HepG2 (cell line): ENCODE results near the gene CSH1. TPM values are rescaled to one million over a fixed set of nuclear protein-coding genes. Genes with fewer than 3 reads are reported as not detected.

Experiments
- ADNP ChIP-seq: sonication (generic); formaldehyde crosslinking; IDR thresholded peaks from 2 replicates; pipeline ENCODE4 v1.4.0; 2020; ENCODE audit warnings: missing genetic modification reagents
- ARNT ChIP-seq: fragments of 450-650 bp; IDR thresholded peaks from 2 replicates; pipeline ENCODE4 v1.6.1; 2017
- BORCS8-MEF2B ChIP-seq: sonication (generic); formaldehyde crosslinking; IDR thresholded peaks from 2 replicates; pipeline ENCODE4 v1.8.0; 2022; ENCODE audit warnings: mild to moderate bottlenecking, missing genetic modification reagents
- HNRNPLL ChIP-seq: fragments of 200-400 bp; formaldehyde crosslinking; IDR thresholded peaks from 2 replicates; pipeline ENCODE4 v1.6.1; 2017; ENCODE audit warnings: mild to moderate bottlenecking, low read depth, low read length; ENCODE audit not compliant: poor library complexity, severe bottlenecking
- IKZF4 ChIP-seq: sonication (generic); formaldehyde crosslinking; IDR thresholded peaks from 2 replicates; pipeline ENCODE4 v1.5.1; 2020; ENCODE audit warnings: borderline replicate concordance, mild to moderate bottlenecking, low read depth, missing genetic modification reagents; ENCODE audit errors: not compliant biosample characterization
- IKZF5 ChIP-seq: IDR thresholded peaks from 2 replicates; pipeline ENCODE4 v1.6.1; 2018; ENCODE audit warnings: missing genetic modification reagents, mild to moderate bottlenecking, missing compliant biosample characterization
- MAZ ChIP-seq, 2 experiments: sonication (generic) in 1 of 2; formaldehyde crosslinking in 1 of 2; IDR thresholded peaks; 2 replicates each; pipeline versions ENCODE4 v1.5.0 to v1.6.1; 2012 to 2020; ENCODE audit warnings: low read depth in 2 of 2, mild to moderate bottlenecking in 2 of 2, borderline replicate concordance in 1 of 2, improper control_type of control experiment in 1 of 2, low read length in 1 of 2, missing genetic modification reagents in 1 of 2, moderate library complexity in 1 of 2
- MIER3 ChIP-seq: IDR thresholded peaks from 2 replicates; pipeline ENCODE4 v1.6.1; 2016; ENCODE audit warnings: missing compliant biosample characterization, borderline replicate concordance
- MLX ChIP-seq: IDR thresholded peaks from 2 replicates; pipeline ENCODE4 v1.6.1; 2016
- MTA1 ChIP-seq: sonication (generic); formaldehyde crosslinking; IDR thresholded peaks from 2 replicates; pipeline ENCODE4 v1.4.0; 2020; ENCODE audit warnings: missing genetic modification reagents, mild to moderate bottlenecking, borderline replicate concordance
- PAWR ChIP-seq: sonication (generic); formaldehyde crosslinking; IDR thresholded peaks from 2 replicates; pipeline ENCODE4 v1.4.0; 2020; ENCODE audit warnings: missing genetic modification reagents, mild to moderate bottlenecking, borderline replicate concordance
- RAD21 ChIP-seq: fragments of 450-650 bp; formaldehyde crosslinking; IDR thresholded peaks from 2 replicates; pipeline ENCODE4 v1.5.0; 2020; ENCODE audit warnings: mild to moderate bottlenecking
- RELA ChIP-seq: sonication (generic); formaldehyde crosslinking; IDR thresholded peaks from 2 replicates; pipeline ENCODE4 v1.4.0; 2020; ENCODE audit warnings: missing genetic modification reagents
- SALL1 ChIP-seq: sonication (generic); formaldehyde crosslinking; IDR thresholded peaks from 2 replicates; pipeline ENCODE4 v1.8.0; 2022; ENCODE audit warnings: mild to moderate bottlenecking, missing genetic modification reagents
- SOX5 ChIP-seq: IDR thresholded peaks from 2 replicates; pipeline ENCODE4 v1.6.1; 2016; ENCODE audit warnings: borderline replicate concordance
- SP5 ChIP-seq: IDR thresholded peaks from 2 replicates; pipeline ENCODE4 v1.6.1; 2016; ENCODE audit warnings: low read depth, borderline replicate concordance
- STAG1 ChIP-seq: sonication (generic); formaldehyde crosslinking; IDR thresholded peaks from 2 replicates; pipeline ENCODE4 v1.4.0; 2020; ENCODE audit warnings: missing genetic modification reagents
- TEAD3 ChIP-seq: optimal IDR thresholded peaks from 2 replicates; pipeline ENCODE3; 2016; ENCODE audit warnings: borderline replicate concordance
- THYN1 ChIP-seq: sonication (generic); formaldehyde crosslinking; IDR thresholded peaks from 2 replicates; pipeline ENCODE4 v1.8.1; 2023; ENCODE audit warnings: low read depth, mild to moderate bottlenecking, moderate library complexity, missing genetic modification reagents, borderline replicate concordance
- ZGPAT ChIP-seq: IDR thresholded peaks from 2 replicates; pipeline ENCODE4 v1.6.1; 2016; ENCODE audit warnings: mild to moderate bottlenecking
- ZNF251 ChIP-seq: sonication (generic); formaldehyde crosslinking; IDR thresholded peaks from 2 replicates; pipeline ENCODE4 v1.9.0; 2021; ENCODE audit warnings: mild to moderate bottlenecking, missing genetic modification reagents
- ZNF331 ChIP-seq: sonication (generic); formaldehyde crosslinking; IDR thresholded peaks from 2 replicates; pipeline ENCODE4 v1.4.0; 2020; ENCODE audit warnings: missing genetic modification reagents
- ZNF33B ChIP-seq: sonication (generic); formaldehyde crosslinking; IDR thresholded peaks from 2 replicates; pipeline ENCODE4 v1.5.1; 2020; ENCODE audit warnings: mild to moderate bottlenecking, missing genetic modification reagents
- ZNF501 ChIP-seq: sonication (generic); formaldehyde crosslinking; IDR thresholded peaks from 2 replicates; pipeline ENCODE4 v1.5.1; 2020; ENCODE audit warnings: mild to moderate bottlenecking, moderate library complexity, missing genetic modification reagents
- ZNF619 ChIP-seq: sonication (generic); formaldehyde crosslinking; IDR thresholded peaks from 2 replicates; pipeline ENCODE4 v1.4.0; 2020; ENCODE audit warnings: mild to moderate bottlenecking, missing genetic modification reagents
- ZSCAN9 ChIP-seq: IDR thresholded peaks from 2 replicates; pipeline ENCODE4 v1.6.1; 2016; ENCODE audit warnings: borderline replicate concordance
- polyA plus RNA-seq, 8 experiments: library from polyadenylated mRNA; depleted of rRNA in 3 of 8; stranded (reverse) in 7 of 8; unstranded in 1 of 8; fragments of >200 nt; fragmentation: Illumina TruSeq in 4 of 8; extraction: Trizol in 4 of 8; gene quantifications; 2 replicates each; pipeline versions ENCODE4 v1.2.1 to v1.2.3, GENCODE V29; 2011 to 2016; ENCODE audit warnings: low read depth in 4 of 8, missing spikeins in 1 of 8, mixed read lengths in 1 of 8; ENCODE audit not compliant: insufficient read depth in 1 of 8
- total RNA-seq, 5 experiments: library from RNA; depleted of rRNA; stranded (reverse); fragments of >200 nt; fragmentation: Illumina TruSeq; extraction: Trizol; gene quantifications; 2 replicates each; pipeline ENCODE4 v1.2.3, GENCODE V29; 2016; ENCODE audit warnings: low read depth in 1 of 5
- TF ChIP-seq, protein P1 (sequence below): sonication (generic); formaldehyde crosslinking; IDR thresholded peaks from 2 replicates; pipeline ENCODE4 v1.8.0; 2022; ENCODE audit warnings: missing genetic modification reagents, mild to moderate bottlenecking, borderline replicate concordance

The CSH1 gene
- total and polyA plus RNA-seq, 2 of the 13 experiments (the other 11 are each of a cell fraction or from before 2014, with no cell fraction given), result not detected

DNA sequence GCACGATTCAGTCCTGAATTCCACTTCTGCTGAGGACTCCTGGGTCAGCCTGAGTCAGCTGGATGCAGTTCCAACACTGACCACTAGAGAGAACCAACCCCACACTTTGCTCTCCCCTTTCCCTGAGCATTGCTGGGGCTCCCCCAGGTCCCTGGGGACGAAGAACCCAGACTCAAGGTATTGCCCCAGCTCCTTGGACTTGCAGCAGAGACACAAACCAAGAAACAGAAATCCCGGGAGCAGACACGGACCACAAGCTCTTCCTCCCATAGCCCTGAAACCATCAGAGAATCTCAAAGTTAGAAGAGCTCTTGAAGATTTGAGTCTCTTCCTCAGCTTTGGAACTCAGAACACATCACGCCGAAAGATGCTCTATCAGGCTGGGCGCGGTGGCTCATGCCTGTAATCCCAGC, 22.9 kb upstream of the CSH1 start (continued):
- no peak for TF ChIP-seq HNRNPLL
- TF ChIP-seq BORCS8-MEF2B, result no peak
- peak; percentile 92 for TF ChIP-seq STAG1
- TF ChIP-seq ZNF501 (CRISPR knock-in tag), result 0 out of 2 replicates have a peak, but pooled peaks have one; percentile 32
- TF ChIP-seq IKZF5, result 0 out of 2 replicates have a peak, but pooled peaks have one; percentile 32
- no peak for TF ChIP-seq IKZF4 (CRISPR knock-in tag)
- 0 out of 2 replicates have a peak, but pooled peaks have one; percentile 21 for TF ChIP-seq ZSCAN9 (CRISPR knock-in tag)
- no peak for TF ChIP-seq SOX5 (CRISPR knock-in tag)
- TF ChIP-seq RELA, result no peak
- TF ChIP-seq TEAD3 (CRISPR knock-in tag), result peak; percentile 14
- 0 out of 2 replicates have a peak, but pooled peaks have one; percentile 18 for TF ChIP-seq SP5 (CRISPR knock-in tag)
- TF ChIP-seq MIER3, result no peak
- peak; percentile 43; the same call in 1 of the 2 replicates for TF ChIP-seq SALL1 (CRISPR knock-in tag)
- no peak for TF ChIP-seq MTA1 (CRISPR knock-in tag)
- TF ChIP-seq ZNF33B, result no peak
- peak; percentile 32; the same call in 1 of the 2 replicates for TF ChIP-seq ZNF619
- peak; percentile 90 for TF ChIP-seq RAD21 (CRISPR knock-in tag)
- no peak for TF ChIP-seq PAWR (CRISPR knock-in tag)
- TF ChIP-seq MLX (CRISPR knock-in tag), result no peak
- no peak for TF ChIP-seq ARNT
- no peak for TF ChIP-seq MAZ (IDR thresholded peaks at IDR 0.05; ENCODE audit: borderline replicate concordance, low read depth, low read length)
- TF ChIP-seq MAZ (CRISPR knock-in tag; IDR thresholded peaks at IDR 0.05; ENCODE audit: low read depth), result no peak
- TF ChIP-seq THYN1, result no peak
- no peak for TF ChIP-seq ADNP
- no peak for TF ChIP-seq ZGPAT (CRISPR knock-in tag)
- TF ChIP-seq, protein P1, sequence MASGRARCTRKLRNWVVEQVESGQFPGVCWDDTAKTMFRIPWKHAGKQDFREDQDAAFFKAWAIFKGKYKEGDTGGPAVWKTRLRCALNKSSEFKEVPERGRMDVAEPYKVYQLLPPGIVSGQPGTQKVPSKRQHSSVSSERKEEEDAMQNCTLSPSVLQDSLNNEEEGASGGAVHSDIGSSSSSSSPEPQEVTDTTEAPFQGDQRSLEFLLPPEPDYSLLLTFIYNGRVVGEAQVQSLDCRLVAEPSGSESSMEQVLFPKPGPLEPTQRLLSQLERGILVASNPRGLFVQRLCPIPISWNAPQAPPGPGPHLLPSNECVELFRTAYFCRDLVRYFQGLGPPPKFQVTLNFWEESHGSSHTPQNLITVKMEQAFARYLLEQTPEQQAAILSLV (CRISPR knock-in tag), result 0 out of 2 replicates have a peak, but pooled peaks have one; percentile 57
- no peak for TF ChIP-seq ZNF331 (CRISPR knock-in tag)
- 0 out of 2 replicates have a peak, but pooled peaks have one; percentile 14 for TF ChIP-seq ZNF251 (CRISPR knock-in tag)
